Osteoblast (primary cell): ENCODE data around the gene EDIL3. TPM values are rescaled to one million over a fixed set of nuclear protein-coding genes. Genes with fewer than 3 reads are reported as not detected.

Source experiments
- DNase-seq: peaks from one replicate; pipeline ENCODE4 v3.0.0; 2011; ENCODE audit warnings: low spot score, mixed read lengths; ENCODE audit not compliant: insufficient read length; ENCODE audit errors: missing footprints
- H2AFZ ChIP-seq: 2 replicates; pipeline ENCODE4 v1.6.0; 2011; ENCODE audit warnings: mild to moderate bottlenecking, low read length
- H3K27ac ChIP-seq: 2 replicates; pipeline ENCODE4 v1.5.1; 2011; ENCODE audit warnings: mild to moderate bottlenecking, low read depth, low read length, moderate library complexity
- H3K27me3 ChIP-seq: 2 replicates; pipeline ENCODE4 v1.6.0; 2012; ENCODE audit warnings: mild to moderate bottlenecking, control low read depth, inconsistent platforms, low read length, moderate library complexity; ENCODE audit not compliant: insufficient read depth
- H3K36me3 ChIP-seq: 2 replicates; pipeline ENCODE4 v1.5.1; 2011; ENCODE audit warnings: mild to moderate bottlenecking, low read length, control low read depth, moderate library complexity; ENCODE audit not compliant: insufficient read depth
- H3K4me1 ChIP-seq: 2 replicates; pipeline ENCODE4 v1.5.1; 2011; ENCODE audit warnings: mild to moderate bottlenecking, low read length, control low read depth, moderate library complexity; ENCODE audit not compliant: insufficient read depth
- H3K4me2 ChIP-seq: 2 replicates; pipeline ENCODE4 v1.6.0; 2011; ENCODE audit warnings: mild to moderate bottlenecking, low read length; ENCODE audit not compliant: insufficient read depth
- H3K4me3 ChIP-seq: fragments of 200-600 bp; sonication (generic); 3 replicates; pipeline ENCODE4 v1.5.1; 2012; ENCODE audit warnings: mild to moderate bottlenecking, low read length, inconsistent platforms; ENCODE audit not compliant: insufficient read depth
- H3K79me2 ChIP-seq: 2 replicates; pipeline ENCODE4 v1.6.0; 2012; ENCODE audit warnings: mild to moderate bottlenecking, low read length, control low read depth, inconsistent platforms; ENCODE audit not compliant: insufficient read depth
- H3K9me3 ChIP-seq: 2 replicates; pipeline ENCODE4 v1.5.1; 2011; ENCODE audit warnings: low read depth, low read length, control low read depth
- H4K20me1 ChIP-seq: 2 replicates; pipeline ENCODE4 v1.6.0; 2012; ENCODE audit warnings: mild to moderate bottlenecking, low read length, control low read depth; ENCODE audit not compliant: insufficient read depth
- total RNA-seq: library from RNA; depleted of rRNA; stranded (reverse); fragments of >200 nt; gene quantifications from 2 replicates; pipeline ENCODE4 v1.2.3, GENCODE V29; 2012
- TF ChIP-seq, protein P1 (sequence below): IDR thresholded peaks from 2 replicates; pipeline ENCODE4 v1.5.1; 2011; ENCODE audit warnings: mild to moderate bottlenecking, low read depth, low read length, moderate library complexity; ENCODE audit errors: extremely low read depth

Gene EDIL3
- total RNA-seq, 1 donor: 366 TPM

DNA sequence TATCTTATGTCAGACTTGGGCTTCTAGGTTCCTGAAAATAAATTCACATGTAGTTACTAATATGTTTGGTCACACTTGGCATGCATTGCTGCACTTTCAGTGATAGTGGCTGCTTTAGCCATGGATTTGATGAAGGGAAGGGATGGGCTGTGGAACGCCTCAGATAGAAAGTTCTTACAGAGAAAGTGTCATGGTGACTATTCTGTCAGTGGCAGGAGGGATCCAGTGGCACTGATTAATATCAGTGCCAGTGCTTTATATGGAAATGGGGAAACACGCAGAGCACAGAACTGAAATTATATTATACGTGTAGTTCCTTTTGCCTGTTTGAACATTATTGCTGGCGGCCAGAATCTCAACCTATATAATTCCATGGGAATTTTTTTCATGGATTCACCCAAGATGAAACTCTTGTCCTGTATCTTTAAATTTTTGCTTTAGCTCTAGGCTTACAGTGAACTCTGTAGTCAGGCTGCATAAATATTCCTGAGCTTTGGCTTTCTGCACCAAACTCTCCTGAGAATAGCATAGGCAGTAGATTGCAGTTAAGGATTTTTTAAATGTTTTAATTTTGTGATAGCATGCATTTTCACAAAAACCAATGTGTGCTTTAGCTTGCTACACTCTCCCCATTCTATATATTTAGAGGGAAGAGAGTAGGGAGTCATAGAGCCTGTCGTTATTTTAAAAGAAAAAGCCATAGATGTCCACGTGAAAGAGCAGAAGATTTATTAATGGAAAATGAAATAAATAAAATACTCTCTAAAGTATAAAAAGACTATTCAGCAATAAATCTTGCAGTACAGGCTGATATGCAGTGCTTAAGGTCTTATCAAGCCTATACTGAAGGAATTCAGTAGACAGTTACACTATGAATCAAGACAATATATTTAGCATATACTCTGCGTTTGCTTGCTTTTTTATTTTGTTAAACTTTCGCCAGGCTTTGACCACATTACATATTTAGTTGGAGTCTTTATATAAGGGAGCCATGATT, 98.7 kb downstream of the EDIL3 start:
- Histone ChIP-seq H3K36me3 (no peaks in the 10 kb centered on the region), H3K27me3 (no peaks in the 10 kb centered on the region), H3K79me2 (peaks cover 34% of the 10 kb centered on the region), H3K4me3 (no peak overlapping the region), H3K27ac (no peak overlapping the region), H2AFZ (no peak overlapping the region), H3K4me1 (peaks cover 52% of the 10 kb centered on the region), H3K4me2 (no peak overlapping the region), H3K9me3 (no peaks in the 10 kb centered on the region), H4K20me1 (no peaks in the 10 kb centered on the region)
- DNase-seq: no peak
- TF ChIP-seq, protein P1, sequence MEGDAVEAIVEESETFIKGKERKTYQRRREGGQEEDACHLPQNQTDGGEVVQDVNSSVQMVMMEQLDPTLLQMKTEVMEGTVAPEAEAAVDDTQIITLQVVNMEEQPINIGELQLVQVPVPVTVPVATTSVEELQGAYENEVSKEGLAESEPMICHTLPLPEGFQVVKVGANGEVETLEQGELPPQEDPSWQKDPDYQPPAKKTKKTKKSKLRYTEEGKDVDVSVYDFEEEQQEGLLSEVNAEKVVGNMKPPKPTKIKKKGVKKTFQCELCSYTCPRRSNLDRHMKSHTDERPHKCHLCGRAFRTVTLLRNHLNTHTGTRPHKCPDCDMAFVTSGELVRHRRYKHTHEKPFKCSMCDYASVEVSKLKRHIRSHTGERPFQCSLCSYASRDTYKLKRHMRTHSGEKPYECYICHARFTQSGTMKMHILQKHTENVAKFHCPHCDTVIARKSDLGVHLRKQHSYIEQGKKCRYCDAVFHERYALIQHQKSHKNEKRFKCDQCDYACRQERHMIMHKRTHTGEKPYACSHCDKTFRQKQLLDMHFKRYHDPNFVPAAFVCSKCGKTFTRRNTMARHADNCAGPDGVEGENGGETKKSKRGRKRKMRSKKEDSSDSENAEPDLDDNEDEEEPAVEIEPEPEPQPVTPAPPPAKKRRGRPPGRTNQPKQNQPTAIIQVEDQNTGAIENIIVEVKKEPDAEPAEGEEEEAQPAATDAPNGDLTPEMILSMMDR: no peak

DNA sequence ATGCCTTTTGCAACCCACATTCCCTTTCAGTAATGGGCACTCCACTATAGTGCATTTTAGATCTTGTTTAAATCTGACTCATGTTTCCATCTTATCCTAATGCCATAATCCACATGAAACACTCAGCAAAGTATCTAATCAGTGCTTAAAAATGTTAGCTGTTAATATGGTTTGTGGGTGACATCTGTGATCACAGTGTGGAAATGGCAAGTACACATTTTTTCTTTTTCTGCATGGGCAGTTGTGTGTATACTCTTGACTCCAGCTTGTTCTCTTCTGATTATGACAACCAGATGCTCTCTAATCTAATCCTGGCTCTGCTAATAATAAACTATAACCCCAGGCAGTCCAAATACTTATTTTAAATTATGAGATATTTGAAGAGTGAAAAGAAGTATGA, 103.3 kb downstream of the EDIL3 start:
- TF ChIP-seq, protein P1: no peak

DNA sequence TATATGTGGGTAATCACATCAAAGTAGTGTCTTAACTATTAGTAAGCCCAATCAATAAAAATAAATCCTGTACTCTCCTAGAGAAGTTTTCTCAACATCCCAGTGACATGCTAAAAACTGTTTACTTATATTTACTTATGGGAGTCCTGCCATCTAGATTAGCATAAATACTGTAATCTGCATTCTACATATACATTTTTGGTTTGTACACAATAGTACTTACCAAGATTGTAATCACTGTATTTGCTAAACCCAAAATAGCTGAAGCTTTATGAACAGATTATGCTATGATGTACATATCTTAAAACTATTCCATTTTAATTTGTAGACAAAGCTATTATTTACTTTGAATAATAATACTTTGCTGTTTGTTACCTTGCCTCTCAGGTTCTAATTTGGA, 105.4 kb downstream of the EDIL3 start:
- Histone ChIP-seq H3K36me3 (no peaks in the 10 kb centered on the region), H3K4me2 (no peak overlapping the region)
- TF ChIP-seq, protein P1: no peak

More for the DNA sequence above, 103.3 kb downstream of the EDIL3 start:
- Histone ChIP-seq H3K27ac (no peak overlapping the region), H3K9me3 (no peaks in the 10 kb centered on the region), H3K27me3 (no peaks in the 10 kb centered on the region), H4K20me1 (no peaks in the 10 kb centered on the region), H3K36me3 (no peaks in the 10 kb centered on the region), H3K4me3 (no peak overlapping the region), H3K79me2 (peaks cover 50% of the 10 kb centered on the region), H3K4me2 (no peak overlapping the region), H3K4me1 (peaks cover 13% of the 10 kb centered on the region), H2AFZ (no peak overlapping the region)
- DNase-seq: no peak

DNA sequence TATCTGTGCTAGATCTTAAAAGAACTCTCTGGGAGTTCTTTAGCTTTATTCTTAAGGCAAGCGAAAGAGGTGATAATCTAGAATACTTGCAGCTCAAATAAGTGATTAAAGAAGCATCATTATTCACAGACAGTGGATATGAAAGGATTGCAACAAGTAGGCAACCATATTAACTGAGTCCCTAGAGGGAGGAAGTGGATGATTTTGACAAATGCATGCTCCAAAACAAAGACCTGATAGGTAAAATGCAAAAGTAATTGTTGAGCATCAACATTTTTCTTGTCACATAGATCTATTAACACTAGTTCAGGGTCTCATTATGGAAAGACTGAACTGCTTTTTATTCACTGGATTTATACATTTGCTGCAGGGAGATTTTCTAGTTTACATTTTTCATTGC, 109.1 kb downstream of the EDIL3 start:
- H3K79me2 ChIP-seq: peaks cover 51% of the 10 kb centered on the region
- H4K20me1 ChIP-seq: no peaks in the 10 kb centered on the region
- no peak overlapping the region for H3K4me2 ChIP-seq
- H3K9me3 ChIP-seq: no peaks in the 10 kb centered on the region
- no peak for DNase-seq
- no peak overlapping the region for H3K27ac ChIP-seq
- no peaks in the 10 kb centered on the region for H3K27me3 ChIP-seq
- H3K4me3 ChIP-seq: no peak overlapping the region
- no peaks in the 10 kb centered on the region for H3K36me3 ChIP-seq
- H3K4me1 ChIP-seq: peaks cover 21% of the 10 kb centered on the region
- TF ChIP-seq, protein P1: no peak
- H2AFZ ChIP-seq: no peak overlapping the region

More for the DNA sequence above, 105.4 kb downstream of the EDIL3 start:
- DNase-seq: no peak
- Histone ChIP-seq H3K79me2 (peaks cover 52% of the 10 kb centered on the region), H3K9me3 (no peaks in the 10 kb centered on the region), H3K27ac (no peak overlapping the region), H3K4me1 (peaks cover 11% of the 10 kb centered on the region), H3K4me3 (no peak overlapping the region), H4K20me1 (no peaks in the 10 kb centered on the region), H3K27me3 (no peaks in the 10 kb centered on the region), H2AFZ (no peak overlapping the region)
